NCI-H2107 treated with DMSO at 0.1 percent for 48 hours (cell line): ENCODE results near the gene C6orf47.

ENCODE experiments used
- DNase-seq: peaks from one replicate; lab custom pipeline; 2025; ENCODE audit not compliant: unreplicated experiment; lab: John Stamatoyannopoulos, UW

The C6orf47 gene

GRCh38 chr6:31687860-31688693, 27.5 kb upstream of the C6orf47 start:
- DNase-seq: no peak

DNA sequence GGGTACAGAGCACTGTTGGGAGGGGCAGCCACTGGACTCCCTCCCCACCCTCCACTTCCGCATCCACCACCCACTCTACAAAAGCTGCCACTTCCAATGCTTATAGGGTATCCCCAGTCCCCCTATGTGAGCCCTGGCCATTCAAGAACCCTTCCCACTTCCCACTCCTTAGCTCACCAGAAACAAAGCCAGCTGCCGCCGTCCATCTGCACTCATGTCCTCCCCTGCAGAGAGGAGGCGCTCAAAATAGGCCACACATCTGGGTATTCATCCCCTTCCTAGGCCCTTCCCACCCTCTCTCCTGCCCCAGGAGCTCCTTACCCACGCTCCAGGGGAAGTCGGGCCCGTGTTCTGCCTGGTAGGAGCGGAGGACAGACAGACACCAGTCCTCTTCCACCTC, 26.7 kb upstream of the C6orf47 start:
- no peak for DNase-seq

DNA sequence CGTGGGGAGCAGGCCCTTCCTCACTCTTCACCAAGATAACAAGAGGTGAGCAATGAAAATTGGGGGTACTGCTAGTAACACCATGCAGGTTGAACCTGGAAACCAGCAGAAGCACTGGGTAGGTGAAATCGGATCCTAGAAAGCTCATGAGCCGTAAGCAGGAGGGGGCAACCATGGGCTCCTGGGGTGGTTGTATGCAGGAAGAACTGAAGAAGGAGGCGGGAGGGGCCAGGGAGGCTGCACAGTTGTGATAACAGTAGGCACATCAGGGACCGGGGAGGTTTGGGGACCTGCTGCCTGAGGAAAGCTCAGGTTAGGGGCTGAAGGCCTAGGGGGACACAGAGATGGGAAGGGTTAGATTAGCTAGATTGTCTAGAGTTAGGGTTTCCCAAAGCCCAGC, 25.9 kb upstream of the C6orf47 start:
- DNase-seq: no peak

GRCh38 chr6:31683591-31683990, 23.0 kb upstream of the C6orf47 start:
- no peak for DNase-seq

GRCh38 chr6:31681135-31681671, 20.6 kb upstream of the C6orf47 start:
- peak; percentile 21 for DNase-seq

DNA sequence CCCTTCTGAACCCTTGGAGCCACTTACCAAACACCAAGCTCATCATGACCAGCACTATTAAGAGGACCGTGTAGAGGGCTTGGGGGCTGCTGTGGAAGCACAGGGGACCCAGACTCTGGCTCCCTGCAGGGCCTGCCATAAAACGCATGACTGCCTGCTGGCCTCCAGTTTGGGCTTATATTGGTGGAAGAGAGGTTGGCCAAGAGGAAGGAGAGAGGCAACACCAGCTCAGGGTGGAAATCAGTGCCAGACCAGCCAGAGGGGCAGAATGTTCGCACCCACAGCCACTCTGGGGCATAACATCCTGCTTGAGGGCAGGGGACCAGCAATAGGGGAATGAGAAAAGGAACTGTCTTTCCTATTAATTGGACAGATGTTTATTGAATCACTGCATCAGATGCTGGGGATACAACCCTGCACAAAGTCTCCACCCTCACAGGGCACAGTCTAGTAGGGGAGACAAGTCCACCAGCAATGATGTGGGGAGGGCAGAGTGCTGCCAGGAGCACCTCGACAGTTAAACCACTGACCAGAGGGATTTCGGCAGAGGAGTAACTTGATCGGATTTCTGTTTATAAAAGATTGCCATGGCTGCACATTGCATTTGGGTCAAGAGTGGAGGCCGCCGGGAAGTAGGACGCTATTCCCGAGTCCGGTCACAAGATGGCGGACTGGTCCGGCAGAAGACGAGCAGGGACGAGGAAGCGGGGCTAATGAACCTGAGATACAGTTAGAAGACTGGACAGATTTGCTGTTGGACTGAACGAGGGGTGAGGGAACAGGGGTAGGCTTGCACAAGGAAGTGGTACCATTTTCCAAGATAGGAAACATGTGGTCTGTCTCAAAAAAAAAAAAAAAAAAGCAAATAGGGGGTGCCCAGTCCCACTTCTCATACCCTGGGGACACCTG, 19.9 kb upstream of the C6orf47 start, which contains the start of gene LY6G5C:
Gene LY6G5C, minus strand, starts transcription at position 842 of the 909 bp plus-strand sequence. Its CDS starts 694 bp downstream, at position 148.
- peak; percentile 46 for DNase-seq

DNA sequence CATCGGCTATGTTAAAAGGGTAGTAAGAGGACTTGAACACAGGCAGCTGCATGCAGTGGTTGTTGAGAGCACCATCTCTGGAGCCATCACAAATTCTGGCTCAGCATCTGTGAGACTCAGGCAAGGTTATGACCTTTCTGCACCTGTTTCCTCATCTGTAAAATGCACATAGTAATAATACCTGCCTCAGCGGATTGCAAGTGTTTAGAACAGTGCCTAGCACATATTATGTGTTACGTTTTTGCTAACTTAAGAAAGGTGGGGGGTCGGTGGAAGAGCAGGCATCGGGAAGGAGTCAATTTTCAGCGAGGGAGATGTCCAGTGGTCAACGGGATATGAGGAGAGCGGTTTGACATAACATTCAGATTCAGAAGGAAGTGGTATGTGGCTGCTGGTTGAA, 17.4 kb upstream of the C6orf47 start:
- DNase-seq: no peak

- no peak for DNase-seq
Measured at GRCh38 chr6:31676904-31677303, 16.3 kb upstream of the C6orf47 start.

DNA sequence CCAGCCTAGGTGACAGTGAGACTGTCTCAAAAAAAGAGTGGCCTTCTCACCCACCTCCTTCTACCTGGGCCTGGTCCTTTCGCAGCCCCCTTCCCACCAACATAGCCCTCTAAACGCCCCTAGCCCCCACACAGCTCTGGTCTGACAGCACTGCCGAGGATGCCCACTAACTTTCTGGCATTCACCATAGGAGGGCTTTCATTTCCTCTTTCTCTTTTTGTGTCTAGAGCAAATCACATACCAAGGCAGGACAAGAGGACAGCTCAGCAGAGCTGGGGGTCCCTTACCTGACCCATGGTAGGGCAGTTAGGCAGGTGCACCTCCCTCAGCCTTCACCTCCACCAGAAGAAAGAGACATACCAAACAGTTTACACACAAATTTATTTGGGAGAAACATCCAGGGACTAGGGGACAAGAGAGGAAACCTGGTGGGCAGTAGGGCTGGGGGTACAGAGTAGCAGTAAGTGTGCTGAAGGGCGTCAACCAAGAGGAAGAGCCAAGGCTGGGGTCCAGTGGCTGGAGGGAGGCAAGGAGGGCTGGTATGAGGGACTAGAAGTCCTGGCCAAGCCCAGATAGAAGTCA, 15.8 kb upstream of the C6orf47 start:
- DNase-seq: no peak

GRCh38 chr6:31669676-31670075, 9.1 kb upstream of the C6orf47 start, which contains the start of gene LY6G5B:
Gene LY6G5B (plus strand): TSS chr6:31669976. CDS start chr6:31670951, 975 bp downstream.
- DNase-seq: no peak

DNA sequence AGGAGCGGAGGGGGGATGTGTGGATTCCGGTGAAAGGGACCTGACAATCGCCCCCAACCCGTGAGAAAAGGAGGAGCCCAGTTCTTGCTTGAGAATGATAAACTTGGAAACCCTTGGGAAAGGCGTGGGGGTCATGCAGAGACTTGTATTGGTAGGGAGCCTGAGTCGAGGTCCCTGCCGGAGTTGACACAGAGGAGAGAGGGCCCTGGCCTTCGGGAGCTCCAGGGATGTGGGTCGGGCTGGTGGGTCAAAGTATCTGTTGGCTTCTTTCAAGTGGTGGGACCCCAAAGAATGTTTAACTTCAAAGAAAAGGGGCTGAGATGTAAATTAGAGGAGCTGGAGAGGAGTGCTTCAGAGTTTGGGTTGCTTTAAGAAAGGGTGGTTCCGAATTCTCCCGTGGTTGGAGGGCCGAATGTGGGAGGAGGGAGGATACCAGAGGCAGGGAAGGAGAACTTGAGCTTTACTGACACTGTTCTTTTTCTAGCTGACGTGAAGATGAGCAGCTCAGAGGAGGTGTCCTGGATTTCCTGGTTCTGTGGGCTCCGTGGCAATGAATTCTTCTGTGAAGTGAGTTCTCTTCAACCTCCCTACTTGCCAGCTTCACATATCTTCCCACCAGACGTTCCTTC, 5.9 kb upstream of the C6orf47 start:
- DNase-seq: no peak

DNA sequence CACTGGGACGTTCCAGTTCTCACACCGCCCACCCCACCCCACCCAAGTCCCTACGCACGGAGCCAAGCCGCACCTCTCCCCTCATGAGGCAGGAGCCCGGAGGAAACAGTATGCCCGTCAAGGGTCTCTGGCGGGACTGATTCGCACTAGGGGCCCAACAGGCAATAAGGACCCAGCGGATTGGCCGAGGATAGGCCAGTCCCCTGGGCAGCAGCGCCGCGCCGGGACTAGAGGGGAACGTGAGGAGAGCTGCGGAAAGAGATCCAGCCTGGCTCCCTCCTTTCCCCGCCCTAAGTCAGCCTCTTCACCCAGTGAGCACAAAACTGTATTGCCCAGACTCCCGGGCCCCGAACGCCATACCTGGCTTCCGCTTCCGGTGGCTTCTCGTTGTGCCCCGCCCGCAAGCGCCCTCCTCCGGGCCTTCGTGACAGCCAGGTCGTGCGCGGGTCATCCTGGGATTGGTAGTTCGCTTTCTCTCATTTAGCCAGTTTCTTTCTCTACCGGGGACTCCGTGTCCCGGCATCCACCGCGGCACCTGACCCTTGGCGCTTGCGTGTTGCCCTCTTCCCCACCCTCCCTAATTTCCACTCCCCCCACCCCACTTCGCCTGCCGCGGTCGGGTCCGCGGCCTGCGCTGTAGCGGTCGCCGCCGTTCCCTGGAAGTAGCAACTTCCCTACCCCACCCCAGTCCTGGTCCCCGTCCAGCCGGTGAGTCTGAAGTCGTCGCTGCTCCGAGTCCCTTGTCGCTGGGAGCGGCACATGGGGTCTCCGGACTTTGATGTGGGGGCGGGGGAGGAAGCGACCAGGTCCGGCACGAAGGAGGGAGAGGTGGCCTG, 5.1 kb upstream of the C6orf47 start, which contains the start of gene CSNK2B:
Gene CSNK2B, plus strand, starts transcription at position 580 of the 836 bp plus-strand sequence. CDS start 752 bp downstream, outside the sequence.
- DNase-seq: peak; percentile 94

- peak; percentile 72 for DNase-seq
Measured at GRCh38 chr6:31664790-31665500, 4.4 kb upstream of the C6orf47 start, which contains the start of gene GPANK1. Gene GPANK1 (minus strand): TSS chr6:31664997. CDS start chr6:31664478, 519 bp downstream.

DNA sequence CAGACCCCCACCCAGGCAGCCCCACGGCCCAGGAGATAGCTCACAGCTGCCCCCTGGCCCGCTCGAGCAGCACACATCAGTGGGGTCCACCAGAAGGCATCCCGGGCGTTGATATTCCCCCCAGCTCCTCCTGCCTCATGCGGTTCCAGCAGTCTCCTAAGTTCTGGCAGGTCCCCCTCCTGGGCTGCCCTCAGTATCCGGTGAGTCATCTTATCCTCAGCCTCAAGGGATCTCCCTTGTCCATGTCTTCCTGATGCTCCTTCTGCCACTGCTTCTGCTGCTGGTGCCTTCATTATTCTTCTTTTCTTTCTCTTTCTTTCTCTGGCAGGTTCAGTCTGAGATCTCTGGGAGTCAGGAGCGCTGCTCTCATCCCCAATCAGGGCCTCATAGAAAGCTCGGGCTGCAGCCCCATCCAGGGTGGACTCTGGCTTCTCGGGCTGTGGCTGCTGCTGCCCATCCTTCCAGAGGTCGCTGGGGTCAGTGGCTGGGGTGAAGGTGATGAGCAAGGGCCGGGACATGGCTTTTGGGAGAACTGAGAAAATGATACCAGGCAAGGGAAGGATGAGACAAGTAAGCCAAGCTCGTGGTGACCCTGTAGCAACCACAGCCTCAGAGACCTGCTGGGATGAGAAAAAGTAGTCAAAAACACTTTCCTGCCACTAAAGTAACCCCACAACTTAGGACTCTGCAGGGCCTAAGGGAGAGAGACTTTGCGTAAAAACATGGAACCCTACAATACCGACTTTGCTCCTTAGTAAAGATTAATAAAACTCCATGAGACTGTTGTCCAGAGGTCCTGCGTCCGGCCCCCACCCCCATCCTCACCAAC, 3.6 kb upstream of the C6orf47 start:
- no peak for DNase-seq

DNA sequence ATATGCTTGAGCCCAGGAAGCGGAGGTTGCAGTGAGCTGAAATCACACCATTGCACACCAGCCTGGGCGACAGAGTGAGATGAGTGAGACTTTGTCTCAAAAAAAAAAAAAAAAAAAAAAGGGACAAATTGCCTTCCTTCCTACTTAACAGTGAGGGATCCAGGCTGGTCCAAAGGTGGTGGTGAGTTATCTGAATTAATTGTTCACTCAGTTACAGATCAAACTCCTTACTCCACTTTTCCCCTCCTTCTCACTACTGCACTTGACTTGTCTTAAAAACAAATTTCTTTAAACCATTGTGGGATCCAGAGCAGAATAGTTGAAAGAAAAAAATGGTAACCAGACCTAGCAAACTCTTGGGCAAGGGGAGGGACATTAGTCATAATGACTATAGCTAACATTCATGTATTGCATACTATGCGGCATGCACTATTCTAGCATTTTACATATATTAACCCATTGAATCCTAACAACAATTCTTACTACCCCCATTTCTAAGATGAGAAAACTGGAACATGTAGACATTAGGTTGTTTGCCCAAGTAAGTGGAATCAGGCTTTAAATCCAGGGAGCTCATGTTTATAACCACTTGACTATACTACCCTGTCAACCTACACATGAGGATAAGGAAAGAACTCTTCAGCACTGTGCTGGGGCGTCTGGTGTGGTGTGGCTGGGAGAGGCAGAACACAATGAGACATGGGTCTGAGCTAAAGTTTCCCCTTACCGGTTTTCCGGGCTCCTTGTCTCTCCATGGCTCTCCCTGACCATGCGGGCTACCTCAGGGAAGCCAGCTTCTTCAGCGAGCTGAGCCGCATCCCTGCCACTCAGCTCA, 2.8 kb upstream of the C6orf47 start:
- no peak for DNase-seq

- DNase-seq: no peak
Measured at GRCh38 chr6:31662124-31662723, 1.6 kb upstream of the C6orf47 start.
